Stimulated activated naive CD8-positive, alpha-beta T cell treated with anti-CD3 and anti-CD28 coated beads, Interleukin-15, Interleukin-2, amounts not matched to agents 100 ng/mL and 50 ng/mL, for 24 hours (primary cell): Measurements from ENCODE around the gene LRRFIP1.
A peak's percentile ranks its signal among the peaks of the same experiment; 100 is the strongest.

ENCODE experiments used
- H3K27ac Mint-ChIP-seq: one replicate; pipeline ENCODE4 v1.8.0; 2021; ENCODE audit warnings: mild to moderate bottlenecking, mixed read lengths
- H3K27me3 Mint-ChIP-seq: one replicate; pipeline ENCODE4 v1.8.0; 2021; ENCODE audit warnings: mixed read lengths
- H3K36me3 Mint-ChIP-seq: one replicate; pipeline ENCODE4 v1.8.0; 2021; ENCODE audit warnings: low read depth, mixed read lengths
- H3K4me1 Mint-ChIP-seq: one replicate; pipeline ENCODE4 v1.8.0; 2021; ENCODE audit warnings: low read depth, mixed read lengths
- H3K4me3 Mint-ChIP-seq: one replicate; pipeline ENCODE4 v1.8.0; 2021; ENCODE audit warnings: mild to moderate bottlenecking, mixed read lengths
- H3K9me3 Mint-ChIP-seq: one replicate; pipeline ENCODE4 v1.8.0; 2021; ENCODE audit warnings: mixed read lengths

Gene LRRFIP1

GRCh38 chr2:237639836-237640220 lies 12.4 kb downstream of the LRRFIP1 start:
- Mint-ChIP-seq H3K27me3 (peaks cover 10% of the 10 kb centered on the region), H3K4me3 (no peak overlapping the region), H3K4me1 (peaks cover 7% of the 10 kb centered on the region), H3K36me3 (peaks cover 2% of the 10 kb centered on the region), H3K27ac (no peak overlapping the region), H3K9me3 (peaks cover 2% of the 10 kb centered on the region)

DNA sequence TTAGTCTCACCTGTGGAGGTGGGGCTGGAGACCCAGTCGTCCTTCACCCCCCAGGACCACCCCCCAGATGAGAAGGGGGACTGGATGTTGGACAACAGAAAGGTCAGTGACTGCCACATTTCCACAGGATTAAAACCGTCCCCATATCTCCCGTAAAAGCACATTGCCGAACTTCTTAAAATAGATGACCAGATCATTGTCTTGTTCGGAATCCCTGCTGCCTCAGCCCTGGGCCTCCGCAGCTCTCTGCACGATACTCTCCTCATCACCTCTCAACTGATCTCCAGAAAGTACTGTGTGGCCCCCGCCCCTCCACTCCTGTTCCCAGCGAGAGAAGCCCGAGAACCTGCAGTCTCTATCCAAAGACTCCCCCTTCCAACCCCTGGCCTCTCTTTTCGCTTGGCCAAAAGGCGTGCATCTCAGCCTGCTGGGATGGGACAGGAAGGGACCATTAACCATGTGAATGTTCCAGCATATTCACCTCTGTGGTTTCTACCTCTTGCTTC lies 13.2 kb downstream of the LRRFIP1 start:
- Mint-ChIP-seq H3K27me3 (peaks cover 8% of the 10 kb centered on the region), H3K27ac (no peak overlapping the region), H3K4me1 (peaks cover 7% of the 10 kb centered on the region), H3K36me3 (no peaks in the 10 kb centered on the region), H3K9me3 (no peaks in the 10 kb centered on the region), H3K4me3 (no peak overlapping the region)

DNA sequence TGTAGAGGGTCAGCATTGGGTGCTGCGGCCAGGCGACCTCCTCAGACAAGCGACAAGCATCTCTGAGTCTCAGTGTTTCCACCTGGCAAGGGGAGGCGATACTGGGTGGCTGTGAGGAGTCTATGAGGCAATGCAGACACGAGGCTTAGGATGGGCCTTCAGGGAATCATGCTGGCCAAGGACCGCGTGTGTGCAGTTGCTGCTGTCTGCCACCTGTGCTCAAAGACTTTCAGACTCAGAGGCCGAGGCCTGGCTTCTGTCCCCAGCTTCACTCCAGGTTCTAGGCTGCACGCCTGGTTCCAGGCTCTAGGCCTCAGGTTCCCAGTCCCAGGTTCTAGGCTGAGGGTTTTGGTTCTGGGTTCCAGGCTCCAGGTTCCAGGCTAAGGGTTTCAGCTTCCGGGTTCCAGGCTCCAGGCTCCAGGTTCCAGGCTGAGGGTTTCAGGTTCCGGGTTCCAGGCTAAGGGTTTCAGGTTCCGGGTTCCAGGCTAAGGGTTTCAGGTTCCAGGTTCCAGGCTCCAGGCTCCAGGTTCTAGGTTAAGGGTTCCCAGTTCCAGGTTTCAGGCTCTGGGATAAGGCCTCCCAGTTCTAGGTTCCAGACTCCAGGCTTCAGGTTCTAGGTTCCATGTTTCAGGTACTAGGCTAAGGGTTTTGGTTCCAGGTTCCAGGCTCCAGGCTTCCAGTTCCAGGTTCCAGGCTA lies 14.8 kb downstream of the LRRFIP1 start:
- Mint-ChIP-seq H3K4me3 (no peak overlapping the region), H3K27ac (no peak overlapping the region), H3K36me3 (no peaks in the 10 kb centered on the region), H3K27me3 (no peaks in the 10 kb centered on the region), H3K4me1 (no peaks in the 10 kb centered on the region), H3K9me3 (no peaks in the 10 kb centered on the region)

DNA sequence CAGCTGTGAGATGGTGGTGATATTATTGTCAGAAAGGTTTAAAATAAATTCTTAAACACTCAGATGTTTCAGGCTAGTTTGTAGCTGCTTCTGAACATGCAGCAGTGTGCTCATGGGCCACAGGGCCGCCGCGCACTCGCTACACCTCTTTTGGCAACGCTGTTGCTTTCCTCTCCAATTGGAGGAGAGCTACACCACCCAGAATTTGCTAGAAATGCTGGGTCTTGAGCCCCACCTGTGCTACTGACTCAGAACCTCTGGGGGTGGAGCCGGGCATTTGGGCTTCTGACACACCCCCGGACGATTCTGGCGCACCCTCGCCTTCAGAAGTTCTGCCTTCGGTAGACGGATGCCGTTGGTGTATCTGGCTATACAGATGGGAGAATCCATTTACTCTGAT lies 15.7 kb downstream of the LRRFIP1 start:
- no peaks in the 10 kb centered on the region for H3K36me3 Mint-ChIP-seq
- H3K9me3 Mint-ChIP-seq: no peaks in the 10 kb centered on the region
- no peaks in the 10 kb centered on the region for H3K4me1 Mint-ChIP-seq
- H3K27ac Mint-ChIP-seq: no peak overlapping the region
- no peaks in the 10 kb centered on the region for H3K27me3 Mint-ChIP-seq
- no peak overlapping the region for H3K4me3 Mint-ChIP-seq

DNA sequence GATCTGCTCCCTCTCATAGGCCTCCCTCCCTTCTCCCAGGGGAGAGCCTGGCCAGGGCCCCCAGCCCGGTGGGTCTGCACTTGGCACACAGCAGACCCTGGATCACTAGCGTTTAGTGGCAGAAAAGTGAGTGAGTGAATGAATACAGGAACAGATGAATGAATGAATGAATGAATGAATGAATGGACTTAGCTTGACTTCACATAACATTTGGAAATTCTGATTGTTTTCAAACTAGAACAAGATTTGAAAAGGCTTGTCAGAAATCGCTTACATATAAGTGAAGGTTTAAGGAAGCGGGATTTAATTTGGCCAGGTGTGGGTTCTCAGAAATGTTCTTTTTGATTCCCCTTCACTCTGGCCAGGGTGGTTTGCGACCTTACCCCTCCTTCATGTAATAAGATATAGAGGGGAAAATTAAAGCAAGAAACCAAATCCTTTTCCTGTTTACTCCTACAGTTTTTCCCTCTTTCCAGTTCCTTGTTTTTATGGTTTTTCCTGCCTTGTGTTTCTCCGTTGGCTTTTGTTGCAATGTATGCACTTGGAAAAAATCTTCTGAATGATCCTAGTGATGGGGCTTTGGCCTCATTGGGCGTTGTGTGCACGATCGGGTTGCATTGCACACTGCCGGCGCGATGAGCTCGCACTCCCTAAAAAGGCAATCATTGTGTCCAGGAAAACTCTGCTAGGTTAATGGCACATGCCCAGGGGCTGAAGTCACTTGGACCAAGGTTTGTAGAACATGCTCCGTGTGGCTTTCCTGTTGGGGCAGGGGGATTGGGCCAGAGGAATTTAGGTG lies 16.4 kb downstream of the LRRFIP1 start:
- no peaks in the 10 kb centered on the region for H3K9me3 Mint-ChIP-seq
- no peak overlapping the region for H3K27ac Mint-ChIP-seq
- H3K4me1 Mint-ChIP-seq: no peaks in the 10 kb centered on the region
- no peaks in the 10 kb centered on the region for H3K36me3 Mint-ChIP-seq
- no peaks in the 10 kb centered on the region for H3K27me3 Mint-ChIP-seq
- H3K4me3 Mint-ChIP-seq: no peak overlapping the region

GRCh38 chr2:237644381-237644703 lies 17.0 kb downstream of the LRRFIP1 start:
- H3K4me3 Mint-ChIP-seq: no peak overlapping the region
- H3K27ac Mint-ChIP-seq: no peak overlapping the region
- no peaks in the 10 kb centered on the region for H3K27me3 Mint-ChIP-seq
- no peaks in the 10 kb centered on the region for H3K4me1 Mint-ChIP-seq
- no peaks in the 10 kb centered on the region for H3K9me3 Mint-ChIP-seq
- no peaks in the 10 kb centered on the region for H3K36me3 Mint-ChIP-seq

DNA sequence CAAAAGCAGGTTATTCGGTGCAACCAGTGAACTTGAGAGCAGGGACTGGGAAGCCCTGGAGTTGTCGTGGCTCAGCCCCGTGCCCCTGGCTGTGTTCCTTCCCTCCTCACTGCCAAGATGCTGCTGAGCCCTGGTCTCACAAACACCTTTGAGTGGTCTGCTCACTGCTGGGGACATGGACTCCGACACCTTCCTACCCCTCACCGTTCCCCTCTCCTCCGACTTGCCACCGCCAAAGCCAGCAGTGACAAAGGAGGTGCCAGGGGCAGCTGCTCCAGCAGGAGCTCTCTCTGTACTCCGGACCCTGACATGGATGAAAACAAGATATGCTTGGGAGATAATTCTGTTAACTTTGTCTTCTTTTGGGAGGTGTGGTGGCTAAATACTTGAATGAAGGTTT lies 17.9 kb downstream of the LRRFIP1 start:
- Mint-ChIP-seq H3K27me3 (no peaks in the 10 kb centered on the region), H3K4me1 (no peaks in the 10 kb centered on the region), H3K4me3 (no peak overlapping the region), H3K27ac (no peak overlapping the region), H3K36me3 (no peaks in the 10 kb centered on the region), H3K9me3 (no peaks in the 10 kb centered on the region)

DNA sequence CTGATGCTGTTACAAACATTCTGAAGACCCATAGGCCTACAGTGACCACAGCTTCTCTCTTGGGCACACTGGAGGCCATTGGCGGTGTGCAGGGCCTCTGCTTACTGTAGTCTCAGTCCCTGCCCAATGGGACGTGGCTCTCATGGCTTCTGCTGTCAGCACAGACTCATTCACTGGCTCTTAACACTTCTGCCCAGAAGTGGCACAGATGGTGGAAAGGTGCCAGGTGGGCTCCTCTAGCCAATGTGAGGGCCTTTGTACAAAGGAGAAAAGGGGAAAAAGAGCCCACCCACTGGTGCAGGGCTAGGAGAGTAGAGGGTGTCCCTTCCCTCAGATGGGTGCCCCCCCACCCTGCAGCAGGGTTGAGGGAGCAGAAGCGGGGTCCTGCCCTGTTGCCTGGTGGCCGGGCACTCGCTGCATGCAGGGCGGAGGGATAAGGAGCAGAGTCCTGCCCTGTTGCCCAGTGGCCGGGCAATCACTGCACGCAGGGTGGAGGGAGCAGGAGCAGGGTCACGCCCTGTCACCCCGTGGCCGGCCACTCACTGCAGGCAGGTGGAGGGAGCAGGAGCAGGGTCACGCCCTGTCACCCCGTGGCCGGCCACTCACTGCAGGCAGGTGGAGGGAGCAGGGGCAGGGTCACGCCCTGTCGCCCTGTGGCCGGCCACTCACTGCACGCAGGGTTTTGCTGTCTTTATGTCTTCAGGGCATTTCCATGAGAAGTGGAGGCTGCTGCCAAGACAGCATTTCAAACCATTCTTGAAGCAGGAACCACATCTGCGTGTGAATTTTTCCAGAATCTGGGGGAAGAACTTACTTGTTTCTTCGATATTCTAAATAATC lies 20.0 kb downstream of the LRRFIP1 start:
- Mint-ChIP-seq H3K27me3 (no peaks in the 10 kb centered on the region), H3K27ac (no peak overlapping the region), H3K4me3 (no peak overlapping the region), H3K9me3 (peaks cover 3% of the 10 kb centered on the region), H3K36me3 (peaks cover 3% of the 10 kb centered on the region), H3K4me1 (peaks cover 5% of the 10 kb centered on the region)

DNA sequence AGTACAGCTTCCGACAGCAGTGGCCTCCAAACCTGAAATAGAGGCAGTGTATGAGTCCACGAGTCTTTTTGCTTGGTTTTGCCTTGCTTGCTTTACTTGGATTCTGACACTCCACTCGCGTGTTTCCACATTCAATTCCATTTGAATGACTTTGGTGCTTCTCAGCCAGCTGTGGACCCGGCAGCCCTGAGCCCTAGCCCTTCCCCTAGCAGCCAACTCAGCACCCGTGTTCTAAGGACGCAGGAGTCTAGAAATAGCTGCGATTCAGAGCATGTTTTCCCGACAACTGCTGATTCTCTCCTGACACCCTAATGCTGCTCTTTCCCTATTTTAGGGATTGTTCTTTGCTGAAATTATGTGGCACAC lies 20.6 kb downstream of the LRRFIP1 start:
- H3K4me3 Mint-ChIP-seq: no peak overlapping the region
- H3K4me1 Mint-ChIP-seq: peaks cover 5% of the 10 kb centered on the region
- H3K27ac Mint-ChIP-seq: no peak overlapping the region

GRCh38 chr2:237649541-237650454 lies 22.4 kb downstream of the LRRFIP1 start:
- H3K27me3 Mint-ChIP-seq: no peaks in the 10 kb centered on the region
- H3K36me3 Mint-ChIP-seq: peaks cover 8% of the 10 kb centered on the region
- peaks cover 7% of the 10 kb centered on the region for H3K9me3 Mint-ChIP-seq
- H3K27ac Mint-ChIP-seq: peak overlapping the region; percentile 59
- H3K4me3 Mint-ChIP-seq: no peak overlapping the region
- H3K4me1 Mint-ChIP-seq: peaks cover 12% of the 10 kb centered on the region

More for the DNA sequence above, 20.6 kb downstream of the LRRFIP1 start:
- Mint-ChIP-seq H3K9me3 (peaks cover 5% of the 10 kb centered on the region), H3K27me3 (no peaks in the 10 kb centered on the region), H3K36me3 (peaks cover 6% of the 10 kb centered on the region)

- Mint-ChIP-seq H3K4me3 (no peak overlapping the region), H3K9me3 (peaks cover 7% of the 10 kb centered on the region), H3K27ac (no peak overlapping the region), H3K27me3 (no peaks in the 10 kb centered on the region), H3K36me3 (peaks cover 8% of the 10 kb centered on the region), H3K4me1 (peaks cover 17% of the 10 kb centered on the region)
Observed at GRCh38 chr2:237650455-237650850, 23.1 kb downstream of the LRRFIP1 start.

GRCh38 chr2:237651761-237652160 lies 24.4 kb downstream of the LRRFIP1 start:
- Mint-ChIP-seq H3K4me1 (peaks cover 21% of the 10 kb centered on the region), H3K36me3 (peaks cover 8% of the 10 kb centered on the region), H3K9me3 (peaks cover 7% of the 10 kb centered on the region), H3K27ac (no peak overlapping the region), H3K4me3 (no peak overlapping the region), H3K27me3 (no peaks in the 10 kb centered on the region)

DNA sequence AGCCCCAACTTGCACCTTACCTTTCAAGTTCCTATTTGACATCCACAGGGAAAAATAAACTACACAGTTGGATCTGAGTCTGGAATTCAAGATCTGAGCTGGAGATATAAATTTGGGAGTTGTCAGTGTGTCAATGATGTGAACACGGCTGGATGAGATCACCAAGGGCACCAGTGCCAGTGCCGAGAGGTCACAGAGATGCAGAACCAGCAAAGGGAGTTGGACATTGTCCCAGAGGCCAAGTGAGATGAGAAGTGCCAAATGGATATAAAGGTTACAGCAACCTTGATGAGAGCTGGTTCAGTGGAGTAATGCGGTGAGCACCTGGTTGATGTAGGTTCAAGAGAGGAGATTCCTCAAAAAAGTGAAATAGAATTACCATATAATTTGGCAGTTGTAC lies 24.8 kb downstream of the LRRFIP1 start:
- H3K36me3 Mint-ChIP-seq: peaks cover 8% of the 10 kb centered on the region
- H3K4me1 Mint-ChIP-seq: peaks cover 21% of the 10 kb centered on the region
- no peak overlapping the region for H3K27ac Mint-ChIP-seq
- H3K9me3 Mint-ChIP-seq: peaks cover 7% of the 10 kb centered on the region
- no peaks in the 10 kb centered on the region for H3K27me3 Mint-ChIP-seq
- H3K4me3 Mint-ChIP-seq: no peak overlapping the region

GRCh38 chr2:237652854-237653253 lies 25.5 kb downstream of the LRRFIP1 start:
- peaks cover 8% of the 10 kb centered on the region for H3K36me3 Mint-ChIP-seq
- peaks cover 7% of the 10 kb centered on the region for H3K9me3 Mint-ChIP-seq
- H3K27ac Mint-ChIP-seq: no peak overlapping the region
- H3K4me1 Mint-ChIP-seq: peaks cover 21% of the 10 kb centered on the region
- no peaks in the 10 kb centered on the region for H3K27me3 Mint-ChIP-seq
- no peak overlapping the region for H3K4me3 Mint-ChIP-seq
